ENCODE data around the gene LAIR1. TPM values are rescaled to one million over a fixed set of nuclear protein-coding genes. Genes with fewer than 3 reads are reported as not detected.
"Not testable (repeated sequence)": the region's sequence is repeated elsewhere in the genome, so short reads cannot be mapped to it uniquely, and the experiment has no call there.

LAIR1 gene
- total RNA-seq, 2 experiments from 2014 or later = 54.0 to 59.3 TPM

DNA sequence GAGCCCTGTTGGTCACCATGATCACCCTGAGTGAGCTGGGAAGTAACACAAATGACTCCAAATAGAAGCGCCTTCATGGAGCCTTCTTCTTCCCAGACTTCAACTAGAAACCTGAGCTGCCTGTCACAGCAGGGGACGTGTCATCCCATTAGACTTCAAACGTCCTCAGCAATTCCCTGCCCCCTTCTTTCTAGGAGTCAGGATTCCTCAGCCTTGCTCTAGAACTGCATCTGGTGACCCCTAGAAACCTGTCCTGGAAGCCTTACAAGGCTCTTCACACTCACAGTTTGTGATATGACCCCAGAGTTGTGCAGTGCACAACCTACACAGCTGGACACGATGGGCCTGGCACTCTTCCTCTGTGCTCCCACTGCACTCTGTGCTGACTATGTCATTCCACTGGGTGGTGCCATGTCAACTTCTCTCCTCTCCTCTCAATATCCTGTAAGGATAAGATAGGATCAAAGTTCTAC, 26.9 kb upstream of the LAIR1 start:
- peak overlapping the region; percentile 9 for H3K27ac Mint-ChIP-seq
- CTCF ChIA-PET = interaction anchor here (0.5 to 1.8 kb wide), 10 partner anchors 10 to 583 kb away, joined by 3 to 7 read pairs (median 3); partner anchors contain the start of genes LAIR1 and TTYH1

DNA sequence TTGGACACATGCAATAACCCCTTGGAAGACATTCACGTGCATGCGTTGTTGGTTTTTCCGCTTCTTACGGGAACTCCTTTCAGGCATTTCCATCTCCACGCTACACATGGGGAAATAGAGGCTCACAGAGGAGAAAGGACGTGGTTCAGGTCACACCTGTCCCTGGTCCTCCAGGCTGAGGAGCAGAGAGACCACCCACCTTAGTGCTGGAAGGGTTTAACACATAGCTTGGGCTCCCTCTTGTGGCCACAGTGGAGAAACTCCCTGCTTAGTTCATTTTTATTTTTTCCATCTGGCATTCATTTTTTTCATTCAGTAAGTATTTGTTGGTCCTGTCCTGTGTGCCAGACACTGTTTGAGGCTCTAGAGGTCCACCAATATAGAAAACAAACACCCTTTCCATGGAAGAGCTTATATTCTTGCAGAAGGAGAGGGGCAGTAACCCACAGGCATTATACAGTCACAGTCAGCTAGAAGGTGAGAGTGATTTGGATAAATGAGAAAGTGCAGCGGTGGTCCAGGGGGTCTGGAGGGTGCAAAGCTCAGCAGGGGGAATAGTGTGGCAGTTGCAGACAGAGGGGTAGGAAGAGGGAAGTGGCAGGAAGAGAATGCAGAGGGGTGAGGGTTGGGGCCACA, 26.3 kb upstream of the LAIR1 start:
- Mint-ChIP-seq H3K27me3 (peaks cover 14% of the 10 kb centered on the region), H3K27ac (peak overlapping the region; percentile 73), H3K4me1 (peaks cover 40% of the 10 kb centered on the region), H3K9me3 (no peaks in the 10 kb centered on the region), H3K36me3 (ENCODE audit: low read depth) (no peaks in the 10 kb centered on the region), H3K4me3 (peak overlapping the region; percentile 20)
- ChIA-PET POLR2A (no interaction called here), CTCF (interaction anchor here (0.5 to 1.8 kb wide), 12 partner anchors 11 to 583 kb away, joined by 3 to 7 read pairs (median 3); partner anchors contain the start of genes LAIR1 and TTYH1)
- DNase-seq = peak; percentile 79

More for the DNA sequence above, 26.9 kb upstream of the LAIR1 start:
- Mint-ChIP-seq H3K36me3 (ENCODE audit: low read depth) (no peaks in the 10 kb centered on the region), H3K27me3 (peaks cover 13% of the 10 kb centered on the region), H3K4me1 (peaks cover 40% of the 10 kb centered on the region), H3K9me3 (no peaks in the 10 kb centered on the region), H3K4me3 (no peak overlapping the region)
- DNase-seq = no peak
- POLR2A ChIA-PET = no interaction called here

GRCh38 chr19:54389553-54389952, 24.8 kb upstream of the LAIR1 start:
- H3K9me3 Mint-ChIP-seq = no peaks in the 10 kb centered on the region
- POLR2A ChIA-PET = no interaction called here
- no peak for DNase-seq
- CTCF ChIA-PET = interaction anchor here (0.6 to 1.5 kb wide), 3 partner anchors 11 to 1745 kb away, joined by 4 read pairs; no protein-coding TSS in a partner anchor
- H3K27me3 Mint-ChIP-seq = peaks cover 24% of the 10 kb centered on the region
- peak overlapping the region; percentile 93 for H3K27ac Mint-ChIP-seq
- H3K36me3 Mint-ChIP-seq (ENCODE audit: low read depth) = peaks cover 2% of the 10 kb centered on the region
- peak overlapping the region; percentile 79 for H3K4me3 Mint-ChIP-seq
- H3K4me1 Mint-ChIP-seq = peaks cover 47% of the 10 kb centered on the region

DNA sequence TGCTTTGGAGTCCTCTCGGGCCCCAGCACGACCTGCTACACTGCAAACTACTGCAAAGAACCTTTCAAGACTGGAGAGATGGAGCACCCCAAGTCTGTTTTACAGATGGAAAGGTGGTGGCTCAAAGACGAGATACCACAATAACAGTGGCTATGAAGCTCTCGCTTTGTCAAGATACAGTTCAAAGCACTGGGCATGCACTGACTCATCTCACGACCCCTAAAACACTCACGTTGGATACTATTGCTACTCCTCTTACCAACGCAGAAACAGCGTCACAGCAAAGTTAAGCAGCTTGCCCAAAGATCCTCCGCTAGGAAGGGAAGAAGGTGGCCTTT, 24.0 kb upstream of the LAIR1 start:
- peaks cover 47% of the 10 kb centered on the region for H3K4me1 Mint-ChIP-seq
- H3K4me3 Mint-ChIP-seq = peak overlapping the region; percentile 79
- H3K9me3 Mint-ChIP-seq = no peaks in the 10 kb centered on the region
- no peak for DNase-seq
- peaks cover 24% of the 10 kb centered on the region for H3K27me3 Mint-ChIP-seq
- CTCF ChIA-PET = interaction anchor here (0.6 to 1.7 kb wide), 6 partner anchors 9 to 1746 kb away, joined by 3 to 4 read pairs (median 4); no protein-coding TSS in a partner anchor
- peaks cover 2% of the 10 kb centered on the region for H3K36me3 Mint-ChIP-seq (ENCODE audit: low read depth)
- POLR2A ChIA-PET = interaction anchor here (0.6 to 1.4 kb wide), 2 partner anchors 9 to 42 kb away, joined by 3 read pairs; no protein-coding TSS in a partner anchor
- peak overlapping the region; percentile 93 for H3K27ac Mint-ChIP-seq

- peaks cover 25% of the 10 kb centered on the region for H3K27me3 Mint-ChIP-seq
- no peaks in the 10 kb centered on the region for H3K9me3 Mint-ChIP-seq
- H3K36me3 Mint-ChIP-seq (ENCODE audit: low read depth) = peaks cover 2% of the 10 kb centered on the region
- POLR2A ChIA-PET = interaction anchor here (0.6 to 1.4 kb wide), 3 partner anchors 8 to 67 kb away, joined by 3 read pairs; no protein-coding TSS in a partner anchor
- H3K4me1 Mint-ChIP-seq = peaks cover 50% of the 10 kb centered on the region
- peak overlapping the region; percentile 79 for H3K4me3 Mint-ChIP-seq
- CTCF ChIA-PET = interaction anchor here (0.9 to 1.7 kb wide), 5 partner anchors 9 to 51 kb away, joined by 3 to 4 read pairs (median 4); no protein-coding TSS in a partner anchor
- H3K27ac Mint-ChIP-seq = peak overlapping the region; percentile 93
- DNase-seq = peak; percentile 64
These were observed 23.5 kb upstream of the LAIR1 start for GRCh38 chr19:54387991-54388801.

GRCh38 chr19:54383330-54383729, 18.6 kb upstream of the LAIR1 start:
- Mint-ChIP-seq H3K4me1 (peaks cover 46% of the 10 kb centered on the region), H3K36me3 (ENCODE audit: low read depth) (peaks cover 12% of the 10 kb centered on the region), H3K4me3 (no peak overlapping the region), H3K27ac (peak overlapping the region; percentile 73), H3K27me3 (peaks cover 39% of the 10 kb centered on the region), H3K9me3 (peaks cover 12% of the 10 kb centered on the region)
- ChIA-PET CTCF (no interaction called here), POLR2A (no interaction called here)
- DNase-seq = no peak

DNA sequence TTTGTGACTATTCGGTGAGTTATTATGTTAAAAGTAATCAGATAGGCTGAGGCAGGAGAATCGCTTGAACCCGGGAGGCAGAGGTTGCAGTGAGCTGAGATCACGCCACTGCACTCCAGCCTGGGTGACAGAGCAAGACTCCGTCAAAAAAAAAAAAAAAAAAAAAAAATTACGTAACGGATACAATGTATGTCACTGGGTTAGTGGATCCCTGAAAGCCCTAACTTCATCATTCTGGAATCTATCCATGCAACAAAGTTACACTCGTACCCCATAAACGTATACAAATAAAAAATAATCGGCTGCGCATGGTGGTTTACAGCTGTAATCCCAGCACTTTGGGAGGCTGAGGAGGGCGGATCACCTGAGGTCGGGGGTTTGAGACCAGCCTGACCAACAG, 17.3 kb upstream of the LAIR1 start:
- DNase-seq, H3K27ac Mint-ChIP-seq, POLR2A ChIA-PET, H3K4me3 Mint-ChIP-seq: not testable (repeated sequence)
- Mint-ChIP-seq H3K36me3 (ENCODE audit: low read depth) (peaks cover 12% of the 10 kb centered on the region), H3K4me1 (peaks cover 43% of the 10 kb centered on the region), H3K27me3 (peaks cover 39% of the 10 kb centered on the region), H3K9me3 (peaks cover 12% of the 10 kb centered on the region)
- CTCF ChIA-PET = interaction anchor here (0.6 to 0.7 kb wide), 2 partner anchors 66 to 217 kb away, joined by 3 to 4 read pairs; no protein-coding TSS in a partner anchor

- DNase-seq = no peak
- ChIA-PET POLR2A (no interaction called here), CTCF (no interaction called here)
- Mint-ChIP-seq H3K9me3 (peaks cover 14% of the 10 kb centered on the region), H3K27me3 (peaks cover 45% of the 10 kb centered on the region), H3K4me1 (peaks cover 52% of the 10 kb centered on the region), H3K4me3 (no peak overlapping the region), H3K36me3 (ENCODE audit: low read depth) (peaks cover 12% of the 10 kb centered on the region), H3K27ac (no peak overlapping the region)
These were observed 16.2 kb upstream of the LAIR1 start for GRCh38 chr19:54380897-54381296.

- peak overlapping the region; percentile 6 for H3K4me3 Mint-ChIP-seq
- peaks cover 10% of the 10 kb centered on the region for H3K36me3 Mint-ChIP-seq (ENCODE audit: low read depth)
- peaks cover 14% of the 10 kb centered on the region for H3K9me3 Mint-ChIP-seq
- H3K27me3 Mint-ChIP-seq = peaks cover 45% of the 10 kb centered on the region
- CTCF ChIA-PET = interaction anchor here (0.7 to 1.4 kb wide), 2 partner anchors 10 to 55 kb away, joined by 3 to 4 read pairs; no protein-coding TSS in a partner anchor
- no peak for DNase-seq
- POLR2A ChIA-PET = no interaction called here
- peaks cover 61% of the 10 kb centered on the region for H3K4me1 Mint-ChIP-seq
- H3K27ac Mint-ChIP-seq = peak overlapping the region; percentile 65
These were observed 14.5 kb upstream of the LAIR1 start for GRCh38 chr19:54379187-54379678.

GRCh38 chr19:54376610-54377285, 12.0 kb upstream of the LAIR1 start:
- DNase-seq = no peak
- CTCF ChIA-PET = interaction anchor here (0.9 to 1.2 kb wide), 3 partner anchors 12 to 22 kb away, joined by 3 to 4 read pairs (median 3); no protein-coding TSS in a partner anchor
- Mint-ChIP-seq H3K36me3 (ENCODE audit: low read depth) (peaks cover 10% of the 10 kb centered on the region), H3K27me3 (peaks cover 46% of the 10 kb centered on the region), H3K4me1 (peaks cover 72% of the 10 kb centered on the region), H3K4me3 (peak overlapping the region; percentile 25), H3K27ac (peak overlapping the region; percentile 73), H3K9me3 (peaks cover 14% of the 10 kb centered on the region)
- POLR2A ChIA-PET = no interaction called here

- H3K36me3 Mint-ChIP-seq (ENCODE audit: low read depth); H3K9me3 Mint-ChIP-seq; POLR2A ChIA-PET; DNase-seq: not testable (repeated sequence)
- peak overlapping the region; percentile 68 for H3K27ac Mint-ChIP-seq
- peak overlapping the region; percentile 32 for H3K4me3 Mint-ChIP-seq
- peaks cover 41% of the 10 kb centered on the region for H3K27me3 Mint-ChIP-seq
- peaks cover 77% of the 10 kb centered on the region for H3K4me1 Mint-ChIP-seq
- CTCF ChIA-PET = interaction anchor here (1.2 kb wide), 1 partner anchor 13 kb away, joined by 4 read pairs; no protein-coding TSS in a partner anchor
These were observed 10.6 kb upstream of the LAIR1 start for GRCh38 chr19:54375181-54375938.

All from activated CD4-positive, alpha-beta T cell treated with anti-CD3 and anti-CD28 coated beads, Interleukin-2, amount 10 ng/mL, durations not matched to agents 7 days and 5 days (primary cell).